ENCODE data around the gene MSTO1.
A peak's percentile ranks its signal among the peaks of the same experiment; 100 is the strongest.
"Not testable (repeated sequence)": the region's sequence is repeated elsewhere in the genome, so short reads cannot be mapped to it uniquely, and the experiment has no call there.

The MSTO1 gene

DNA sequence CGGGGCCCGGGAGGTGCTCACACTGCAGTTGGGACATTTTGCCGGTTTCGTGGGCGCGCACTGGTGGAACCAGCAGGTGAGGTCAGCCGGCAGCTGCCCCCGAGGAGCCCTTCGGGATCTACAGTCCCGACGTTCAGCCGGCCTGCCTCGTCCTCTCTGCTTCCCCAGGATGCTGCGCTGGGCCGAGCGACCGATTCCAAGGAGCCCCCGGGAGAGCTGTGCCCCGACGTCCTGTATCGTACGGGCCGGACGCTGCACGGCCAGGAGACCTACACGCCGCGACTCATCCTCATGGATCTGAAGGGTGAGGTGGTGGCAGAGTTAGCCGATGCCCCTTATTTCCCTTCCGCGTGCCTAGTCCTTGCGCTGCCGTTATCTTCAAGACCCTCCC, 234 bp downstream of the MSTO1 start:
- DNase-seq (ENCODE audit: insufficient read length, low spot score); FAIRE-seq: not testable (repeated sequence)

DNA sequence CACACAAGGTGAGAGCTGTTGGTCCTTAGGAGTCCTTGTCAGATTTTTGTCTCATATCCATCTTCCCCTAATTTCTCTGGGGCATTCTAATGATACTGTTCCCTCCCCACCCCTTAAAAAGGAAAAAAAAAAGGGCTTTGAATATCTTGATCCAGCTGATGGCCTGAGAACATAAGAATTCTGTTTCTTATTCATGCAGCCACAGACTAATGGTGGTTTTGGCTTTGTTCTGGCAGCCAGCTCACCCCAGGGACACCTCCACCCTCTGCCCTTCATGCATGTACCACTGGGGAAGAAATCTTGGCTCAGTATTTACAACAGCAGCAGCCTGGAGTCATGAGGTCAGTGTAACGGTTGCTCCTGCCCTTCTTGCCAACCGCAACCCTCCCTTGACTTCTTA, 3.2 kb downstream of the MSTO1 start:
- DNase-seq (ENCODE audit: insufficient read length, low spot score); FAIRE-seq: not testable (repeated sequence)

DNA sequence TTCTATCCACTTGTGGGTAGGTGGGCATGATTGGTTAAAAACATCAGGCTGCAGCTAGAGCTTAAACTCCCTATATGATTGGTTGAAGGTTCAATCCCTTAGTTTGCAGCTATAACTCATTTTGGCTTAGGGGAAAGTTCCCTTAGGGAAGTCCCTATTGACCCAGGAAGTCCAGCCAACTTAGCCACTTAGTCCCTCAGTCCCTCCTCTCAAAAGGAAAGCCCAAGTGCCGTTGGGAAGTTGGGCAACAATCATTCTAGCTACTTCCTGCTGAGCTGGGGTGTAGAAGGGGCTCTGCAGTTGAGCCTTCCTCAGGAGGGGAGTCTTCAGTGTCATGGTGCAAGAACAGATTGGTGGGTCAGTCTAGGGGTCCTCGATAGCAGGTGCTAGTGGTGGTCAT, 12.2 kb downstream of the MSTO1 start:
- no peak for DNase-seq (ENCODE audit: insufficient read length, low spot score)
- no peak for FAIRE-seq

DNA sequence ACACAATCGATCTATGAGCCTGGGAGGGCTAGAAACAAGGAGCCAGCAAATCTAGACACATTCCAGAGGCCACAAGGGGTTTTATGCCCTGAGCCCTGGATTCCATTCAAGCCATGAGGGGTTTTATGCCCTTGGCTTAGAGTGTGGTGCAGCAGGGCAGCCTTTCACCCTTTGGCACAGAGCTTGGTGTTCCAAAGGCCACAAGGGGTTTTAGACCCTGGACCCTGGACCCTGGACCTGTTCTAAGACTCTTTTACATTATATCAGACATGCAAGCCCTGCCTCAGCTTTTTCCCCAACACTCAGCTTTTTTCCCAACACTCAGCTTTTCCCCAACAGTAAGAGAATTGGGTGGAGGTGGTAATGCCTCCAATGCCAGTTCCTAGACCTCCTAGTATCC, 13.3 kb downstream of the MSTO1 start:
- FAIRE-seq (no peak), DNase-seq (ENCODE audit: insufficient read length, low spot score) (no peak)

DNA sequence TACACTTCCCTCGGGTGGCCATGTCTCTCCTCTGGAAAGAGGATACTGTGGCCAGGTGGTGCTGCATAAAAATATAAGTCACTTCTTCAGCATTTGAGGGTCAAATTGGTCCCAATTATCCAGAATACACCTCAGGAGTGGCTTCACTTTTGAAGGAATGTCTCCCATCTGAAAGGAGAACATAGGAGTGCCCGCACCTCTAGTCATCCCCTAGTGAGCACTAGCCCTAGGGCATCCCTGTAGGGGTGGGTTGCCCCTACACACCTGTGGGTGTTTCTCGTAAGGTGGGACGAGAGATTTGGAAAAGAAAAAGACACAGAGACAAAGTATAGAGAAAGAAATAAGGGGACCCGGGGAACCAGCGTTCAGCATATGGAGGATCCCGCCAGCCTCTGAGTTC, 16.4 kb downstream of the MSTO1 start:
- FAIRE-seq; DNase-seq (ENCODE audit: insufficient read length, low spot score): not testable (repeated sequence)

GRCh38 chr1:155636397-155637153, 26.6 kb downstream of the MSTO1 start:
- peak; percentile 40 for FAIRE-seq

DNA sequence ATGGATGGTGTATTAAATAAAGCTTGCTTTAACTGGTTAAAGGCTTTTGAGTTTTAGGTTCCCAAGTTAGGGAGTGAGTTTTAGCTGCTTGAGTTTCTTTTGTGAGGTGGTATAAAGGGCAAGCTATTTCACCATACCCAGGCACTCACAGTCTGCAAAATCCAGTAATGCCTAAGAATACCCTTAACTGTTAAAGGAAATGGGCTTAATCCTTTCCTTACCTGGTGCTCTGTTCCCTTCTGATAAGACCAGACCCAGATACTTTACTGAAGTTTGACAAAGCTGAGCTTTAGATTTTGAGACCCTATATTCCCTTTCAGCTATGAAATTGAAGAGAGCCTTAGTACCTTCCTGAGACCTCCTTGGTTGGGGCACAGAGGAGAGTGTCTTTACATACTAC, 30.3 kb downstream of the MSTO1 start:
- DNase-seq (ENCODE audit: insufficient read length, low spot score): no peak
- no peak for FAIRE-seq

More at GRCh38 chr1:155636397-155637153, 26.6 kb downstream of the MSTO1 start:
- no peak for DNase-seq (ENCODE audit: insufficient read length, low spot score)

GRCh38 chr1:155642559-155643180, 32.7 kb downstream of the MSTO1 start:
- FAIRE-seq: not testable (repeated sequence)

DNA sequence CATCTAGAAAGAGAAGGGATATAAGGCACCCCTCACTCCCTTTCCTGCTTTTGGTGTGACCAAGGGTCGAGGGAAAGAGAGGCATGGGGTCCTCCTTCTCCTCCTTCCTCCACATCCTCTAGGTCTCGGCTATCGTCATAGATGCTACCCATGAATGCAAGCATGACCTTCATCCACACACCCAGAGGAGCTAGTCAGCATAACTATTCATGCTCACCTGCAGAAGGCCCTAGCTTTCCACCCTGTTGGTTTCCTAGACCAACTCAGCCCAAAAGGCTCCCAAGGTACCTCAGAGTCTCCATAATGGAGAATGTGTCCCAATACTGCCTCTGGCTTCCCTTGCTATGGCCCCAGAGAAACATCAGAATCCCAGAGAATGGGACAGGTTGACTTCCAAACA, 33.2 kb downstream of the MSTO1 start:
- DNase-seq (ENCODE audit: insufficient read length, low spot score) (no peak), FAIRE-seq (no peak)

More at GRCh38 chr1:155642559-155643180, 32.7 kb downstream of the MSTO1 start:
- not testable (repeated sequence) for DNase-seq (ENCODE audit: insufficient read length, low spot score)

DNA sequence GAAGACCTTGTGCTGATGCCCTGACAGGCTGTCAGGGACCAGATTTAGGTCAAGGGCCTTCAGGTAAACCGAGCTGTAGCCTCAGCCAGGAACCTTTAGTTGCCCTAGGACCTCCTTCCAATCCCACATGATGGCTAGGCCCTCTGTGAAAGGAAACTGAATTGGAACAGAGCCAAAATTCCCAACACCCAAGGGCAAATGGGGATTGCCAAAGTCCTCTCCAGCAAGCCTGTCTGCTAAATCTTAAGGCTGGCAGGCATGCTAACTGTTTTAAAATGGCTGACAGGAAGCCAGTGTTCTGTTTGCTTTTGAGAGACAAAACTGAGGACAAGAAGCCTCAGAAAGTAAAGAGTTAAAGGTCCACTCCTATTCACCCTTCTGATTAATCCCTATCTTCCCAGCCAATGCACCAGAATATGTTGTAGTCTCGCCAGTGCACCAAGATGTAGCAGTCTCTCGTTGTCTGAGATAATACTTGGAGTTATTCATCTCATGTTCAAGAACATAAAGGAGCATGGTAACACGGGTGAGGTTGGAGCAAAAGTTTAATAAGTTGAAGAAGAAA, 35.1 kb downstream of the MSTO1 start:
- DNase-seq (ENCODE audit: insufficient read length, low spot score): no peak
- no peak for FAIRE-seq

GRCh38 chr1:155645648-155646047, 35.6 kb downstream of the MSTO1 start:
- no peak for FAIRE-seq
- no peak for DNase-seq (ENCODE audit: insufficient read length, low spot score)

GRCh38 chr1:155646307-155646706, 36.3 kb downstream of the MSTO1 start:
- FAIRE-seq (no peak), DNase-seq (ENCODE audit: insufficient read length, low spot score) (no peak)

GRCh38 chr1:155648207-155649147, 38.5 kb downstream of the MSTO1 start:
- DNase-seq (ENCODE audit: insufficient read length, low spot score) (no peak), FAIRE-seq (peak; percentile 11)

DNA sequence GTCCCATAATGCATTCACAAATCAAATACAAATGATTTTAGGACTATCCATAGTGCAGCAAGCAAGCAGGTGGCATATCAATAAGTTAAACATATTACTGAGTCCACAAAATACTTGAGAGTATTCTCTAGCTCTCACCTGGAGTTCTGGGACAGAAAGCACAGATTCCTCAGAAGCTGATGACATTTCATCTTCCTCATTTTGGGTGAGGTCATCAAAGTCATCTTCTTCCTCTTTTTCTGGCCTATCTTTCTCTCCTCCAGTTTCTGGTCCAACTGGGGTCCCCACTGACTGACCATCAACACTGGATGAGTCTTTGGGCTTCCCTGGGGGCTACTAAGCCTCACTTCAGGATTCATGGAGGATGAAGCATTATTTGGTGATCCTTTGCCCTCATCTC, 39.7 kb downstream of the MSTO1 start:
- DNase-seq (ENCODE audit: insufficient read length, low spot score) (no peak), FAIRE-seq (no peak)

GRCh38 chr1:155650231-155650757, 40.3 kb downstream of the MSTO1 start:
- DNase-seq (ENCODE audit: insufficient read length, low spot score): no peak
- FAIRE-seq: no peak

DNA sequence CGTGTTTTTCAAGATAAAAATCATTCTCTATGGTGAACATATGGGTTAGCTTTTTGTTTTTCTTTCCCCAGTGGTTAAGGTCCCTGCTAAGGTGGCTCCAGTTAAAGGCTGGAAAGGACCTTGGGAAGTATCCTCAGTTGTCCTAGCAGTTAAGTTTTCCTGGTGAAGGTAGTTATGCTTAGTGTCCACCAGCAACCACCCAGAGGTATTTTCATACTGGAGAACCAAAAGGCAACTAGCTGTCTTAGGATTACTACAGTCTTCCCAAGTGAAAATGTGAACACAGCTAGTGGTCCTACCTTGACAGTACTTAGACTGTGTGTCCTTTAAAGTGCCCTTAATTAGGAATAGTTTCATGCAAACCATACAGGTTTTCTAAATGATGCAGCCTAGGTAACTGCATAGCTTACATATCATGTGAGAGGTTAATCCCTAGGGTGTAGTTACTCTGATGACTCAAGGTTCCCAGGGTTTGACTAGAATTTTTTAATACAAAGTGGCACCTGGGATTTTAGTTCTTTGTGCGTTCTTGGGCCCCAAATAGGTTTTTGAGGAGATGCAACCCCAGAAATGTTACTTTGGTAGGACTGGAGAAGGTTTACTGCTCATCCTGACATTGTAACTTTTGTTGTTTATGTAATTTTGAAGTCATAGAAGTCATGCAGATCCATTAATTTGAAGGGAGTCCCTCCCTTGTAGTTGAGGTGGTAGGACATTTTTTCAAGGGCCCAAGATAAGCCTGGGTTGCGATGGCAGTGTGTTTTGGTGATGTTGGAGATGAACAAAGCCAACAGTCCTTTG, 42.0 kb downstream of the MSTO1 start:
- FAIRE-seq (no peak), DNase-seq (ENCODE audit: insufficient read length, low spot score) (no peak)

GRCh38 chr1:155652951-155653350, 42.9 kb downstream of the MSTO1 start:
- no peak for DNase-seq (ENCODE audit: insufficient read length, low spot score)
- FAIRE-seq: no peak

- FAIRE-seq (no peak), DNase-seq (ENCODE audit: insufficient read length, low spot score) (no peak)
These were observed 47.4 kb downstream of the MSTO1 start for GRCh38 chr1:155657463-155657862.

DNA sequence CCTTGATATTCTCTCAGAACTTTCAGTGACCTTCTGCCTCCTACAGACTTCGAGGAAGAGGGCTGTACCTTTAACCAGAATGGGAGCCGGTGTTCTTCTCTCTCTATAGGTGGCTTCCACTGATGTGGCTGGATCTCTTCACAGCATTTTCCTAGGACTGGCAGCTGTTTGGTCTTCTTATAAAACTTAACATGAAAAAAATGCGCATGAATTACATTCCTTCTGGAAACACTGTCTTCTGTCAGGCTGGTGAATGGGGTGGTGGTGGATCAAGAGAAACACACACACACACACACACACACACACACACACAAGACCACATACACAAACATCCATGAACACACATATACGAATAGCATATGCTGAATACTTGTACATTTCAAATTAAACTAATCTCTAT, 51.2 kb downstream of the MSTO1 start:
- DNase-seq (ENCODE audit: insufficient read length, low spot score): not testable (repeated sequence)
- peak; percentile 76 for FAIRE-seq
